GM12878 (cell line): ENCODE results near the gene SOST. TPM values are rescaled to one million over a fixed set of nuclear protein-coding genes. Genes with fewer than 3 reads are reported as not detected.

Experiments
- ATAC-seq: fragments of 200-7000 bp; cut with Tn5 transposase; 3 replicates; pipeline ENCODE4 v1.9.1; 2020; ENCODE audit warnings: mild to moderate bottlenecking, moderate library complexity
- BruUV-seq: library from RNA; stranded (reverse); fragments of 400-500 nt; replicated peaks from 2 replicates; lab custom pipeline; 2021; lab: Mats Ljungman, UMichigan
- CTCF ChIA-PET: fragments of 300-600 bp; sonication (Branson Sonifier 250); formaldehyde crosslinking; extraction: SDS; loops from one replicate; lab custom pipeline; 2021; ENCODE audit warnings: inconsistent platforms; lab: Yijun Ruan, JAX
- POLR2A ChIA-PET: fragments of 350-600 bp; formaldehyde crosslinking; extraction: SDS; loops from one replicate; lab custom pipeline; 2021; ENCODE audit warnings: inconsistent platforms; lab: Charles Lee
- RAD21 ChIA-PET: fragments of 300-600 bp; sonication (Branson Sonifier 250); formaldehyde crosslinking; loops from one replicate; lab custom pipeline; 2023; ENCODE audit warnings: antibody characterized with exemption; ENCODE audit not compliant: unreplicated experiment; lab: Charles Lee
- SMC1A ChIA-PET: fragments of 300-600 bp; sonication (Branson Sonifier 250); formaldehyde crosslinking; loops from one replicate; lab custom pipeline; 2023; ENCODE audit not compliant: unreplicated experiment, uncharacterized antibody; lab: Charles Lee
- DNase-seq: peaks from one replicate; pipeline ENCODE4 v3.0.0-alpha.2; 2011; ENCODE audit warnings: low read depth, low spot score
- FAIRE-seq: peaks from 3 replicates; lab custom pipeline; 2011; peaks lifted over from hg19 to GRCh38; lab: Jason Lieb, UNC
- H2AFZ ChIP-seq: 2 replicates; pipeline ENCODE4 v1.6.0; 2011; ENCODE audit warnings: low read depth, low read length, control low read depth; ENCODE audit not compliant: control insufficient read depth
- H3K27ac ChIP-seq: 2 replicates; pipeline ENCODE4 v1.5.1; 2011; ENCODE audit warnings: control low read depth; ENCODE audit not compliant: control insufficient read depth, insufficient read depth
- H3K27me3 ChIP-seq, 2 experiments: replicated peaks in 1 of 2; 2 replicates each; pipeline versions ENCODE4 v1.6.0 to v1.6.1; 2011; ENCODE audit warnings: low read length in 1 of 2; ENCODE audit not compliant: control insufficient read depth in 2 of 2, insufficient read depth in 2 of 2
- H3K36me3 ChIP-seq, 2 experiments: 2 replicates each; pipeline ENCODE4 v1.5.1; 2011; ENCODE audit warnings: low read length in 1 of 2; ENCODE audit not compliant: control insufficient read depth in 2 of 2, insufficient read depth in 2 of 2
- H3K4me1 ChIP-seq: 2 replicates; pipeline ENCODE4 v1.6.1; 2011; ENCODE audit warnings: mild to moderate bottlenecking, low read length, moderate library complexity, mixed read lengths; ENCODE audit not compliant: control insufficient read depth, insufficient read depth
- H3K4me2 ChIP-seq: 2 replicates; pipeline ENCODE4 v1.6.0; 2011; ENCODE audit warnings: control low read depth; ENCODE audit not compliant: control insufficient read depth, insufficient read depth
- H3K4me3 ChIP-seq: fragments of 200-600 bp; sonication (generic); 2 replicates; pipeline ENCODE4 v1.5.1; 2016
- H3K79me2 ChIP-seq: 2 replicates; pipeline ENCODE4 v1.6.0; 2011; ENCODE audit warnings: low read length; ENCODE audit not compliant: control insufficient read depth, insufficient read depth
- H3K9ac ChIP-seq: 2 replicates; pipeline ENCODE4 v1.8.0; 2011; ENCODE audit warnings: low read length, control low read depth, mixed read lengths; ENCODE audit not compliant: control insufficient read depth, insufficient read depth
- H3K9me3 ChIP-seq: replicated peaks from 3 replicates; pipeline ENCODE4 v1.5.1; 2011; ENCODE audit warnings: mild to moderate bottlenecking, low read length; ENCODE audit not compliant: control insufficient read depth, insufficient read depth
- H4K20me1 ChIP-seq: 2 replicates; pipeline ENCODE4 v1.6.0; 2011; ENCODE audit not compliant: control insufficient read depth, insufficient read depth
- BCL11A ChIP-seq: IDR thresholded peaks from 2 replicates; pipeline ENCODE4 v1.6.1; 2011; ENCODE audit warnings: low read depth, low read length
- CBX3 ChIP-seq: fragments of 200-600 bp; sonication (generic); IDR thresholded peaks from 2 replicates; pipeline ENCODE4 v1.6.1; 2016; ENCODE audit warnings: low read depth, borderline replicate concordance
- CHD1 ChIP-seq: IDR thresholded peaks from 2 replicates; pipeline ENCODE4 v1.6.1; 2012; ENCODE audit warnings: low read depth, low read length, improper control_type of control experiment
- CHD2 ChIP-seq: IDR thresholded peaks from 2 replicates; pipeline ENCODE4 v1.6.1; 2011; ENCODE audit warnings: low read depth, low read length, improper control_type of control experiment, borderline replicate concordance
- CREM ChIP-seq: IDR thresholded peaks from 2 replicates; pipeline ENCODE4 v1.6.1; 2014; ENCODE audit warnings: antibody characterized with exemption, low read depth
- E4F1 ChIP-seq: fragments of 450-650 bp; IDR thresholded peaks from 2 replicates; pipeline ENCODE4 v1.6.1; 2018; ENCODE audit warnings: borderline replicate concordance, mild to moderate bottlenecking; ENCODE audit not compliant: partially characterized antibody
- EGR1 ChIP-seq, 2 experiments: IDR thresholded peaks; 1 replicate in 1 of 2; 2 replicates in 1 of 2; pipeline ENCODE4 v1.6.1; 2011 to 2012; ENCODE audit warnings: low read depth in 2 of 2, low read length in 2 of 2, borderline replicate concordance in 1 of 2, mild to moderate bottlenecking in 1 of 2, moderate library complexity in 1 of 2
- FOXM1 ChIP-seq: IDR thresholded peaks from 2 replicates; pipeline ENCODE4 v1.6.1; 2012; ENCODE audit warnings: low read depth, mild to moderate bottlenecking, inconsistent platforms, low read length, moderate library complexity
- IRF5 ChIP-seq: fragments of 450-650 bp; IDR thresholded peaks from 2 replicates; pipeline ENCODE4 v1.6.1; 2017; ENCODE audit warnings: borderline replicate concordance
- MAX ChIP-seq: IDR thresholded peaks from 2 replicates; pipeline ENCODE4 v1.6.1; 2012; ENCODE audit warnings: low read depth, low read length, improper control_type of control experiment
- MTA3 ChIP-seq: IDR thresholded peaks from 2 replicates; pipeline ENCODE4 v1.6.1; 2012; ENCODE audit warnings: low read length, inconsistent platforms, borderline replicate concordance
- RUNX3 ChIP-seq: IDR thresholded peaks from 2 replicates; pipeline ENCODE4 v1.6.1; 2012; ENCODE audit warnings: low read length, inconsistent platforms
- SIX5 ChIP-seq: IDR thresholded peaks from 2 replicates; pipeline ENCODE4 v1.6.1; 2011; ENCODE audit warnings: mild to moderate bottlenecking, low read depth, low read length, moderate library complexity; ENCODE audit not compliant: severe bottlenecking
- SMC3 ChIP-seq: IDR thresholded peaks from 2 replicates; pipeline ENCODE4 v1.6.1; 2011; ENCODE audit warnings: low read length, improper control_type of control experiment, borderline replicate concordance
- STAT1 ChIP-seq: fragments of 450-650 bp; conservative IDR thresholded peaks from 2 replicates; pipeline ENCODE4 v1.6.1; 2014; ENCODE audit warnings: antibody characterized with exemption, mild to moderate bottlenecking
- ZNF207 ChIP-seq: fragments of 450-650 bp; IDR thresholded peaks from 2 replicates; pipeline ENCODE4 v1.6.1; 2014; ENCODE audit warnings: antibody characterized with exemption, mild to moderate bottlenecking, borderline replicate concordance
- ZNF687 ChIP-seq: fragments of 450-650 bp; IDR thresholded peaks from 2 replicates; pipeline ENCODE4 v1.6.1; 2017; ENCODE audit warnings: mild to moderate bottlenecking, moderate library complexity
- WGBS: methylation state at CpG from one replicate; pipeline ENCODE4 v1.1.6; 2016; ENCODE audit warnings: low lambda C conversion rate; ENCODE audit not compliant: insufficient replicate concordance, insufficient coverage; ENCODE audit errors: missing lambda C conversion rate; 5-methylcytosine and 5-hydroxymethylcytosine counted together
- in situ Hi-C: fragments of 300-500 bp; cut with MboI; formaldehyde crosslinking; loops from 9 replicates; pipeline ENCODE4 v1.14.3; 2018; ENCODE audit warnings: mixed read lengths
- intact Hi-C: fragments of 100-400 bp; cut with micrococcal nuclease; formaldehyde crosslinking; loops from one replicate; pipeline ENCODE4 v1.14.2; 2022; ENCODE audit not compliant: unreplicated experiment
- polyA plus RNA-seq, 11 experiments: library from polyadenylated mRNA; depleted of rRNA in 4 of 11; unstranded in 6 of 11; stranded (reverse) in 5 of 11; fragments of >200 nt; fragmentation: Nextera tagmentation in 4 of 11; fragmentation: Illumina TruSeq in 1 of 11; extraction: Ambion mirVana in 4 of 11; extraction: Trizol in 1 of 11; gene quantifications; 1 replicate in 1 of 11; 2 replicates in 10 of 11; pipeline versions ENCODE4 v1.2.1 to v1.2.3, GENCODE V29; 2011 to 2016; ENCODE audit warnings: inconsistent platforms in 2 of 11, missing spikeins in 2 of 11, low read depth in 1 of 11
- total RNA-seq, 4 experiments: library from RNA; depleted of rRNA in 3 of 4; stranded (reverse); fragments of >200 nt in 3 of 4; fragmentation: Illumina TruSeq in 1 of 4; extraction: Trizol in 1 of 4; gene quantifications; 2 replicates each; pipeline versions ENCODE4 v1.2.1 to v1.2.3, GENCODE V29; 2013 to 2021

SOST gene
- total and polyA plus RNA-seq, 10 of the 15 experiments (the other 5 are each of a cell fraction or from before 2014, with no cell fraction given): not detected

- TF ChIP-seq STAT1: no peak
- no peak for TF ChIP-seq BCL11A
- no peak for TF ChIP-seq CHD2
- no peak for TF ChIP-seq RUNX3
- TF ChIP-seq SMC3: no peak
- no peak for TF ChIP-seq CBX3
- no peak for TF ChIP-seq E4F1
- TF ChIP-seq, all 136 proteins: peak for 0
Measured at GRCh38 chr17:43740541-43740940, 18.1 kb downstream of the SOST start (continued).

GRCh38 chr17:43737722-43738121, 20.9 kb downstream of the SOST start:
- RAD21 ChIA-PET: no interaction called here
- Histone ChIP-seq H3K9me3 (no peaks in the 10 kb centered on the region; the same call in 2 of the 3 replicates), H2AFZ (no peak overlapping the region), H3K27ac (no peak overlapping the region), H3K4me1 (no peaks in the 10 kb centered on the region), H4K20me1 (no peaks in the 10 kb centered on the region), H3K79me2 (no peaks in the 10 kb centered on the region), H3K27me3 (peaks cover 0 to 4% of the 10 kb centered on the region in 2 experiments; a peak in 2 of 4 replicates), H3K9ac (no peak overlapping the region), H3K4me2 (no peak overlapping the region), H3K4me3 (no peak overlapping the region), H3K36me3 (no peaks in the 10 kb centered on the region)
- no peak for DNase-seq
- no TSS peak for BruUV-seq
- no peak for ATAC-seq
- POLR2A ChIA-PET: no interaction called here
- in situ Hi-C loops (no loop called here), intact Hi-C loops (no loop called here)
- TF ChIP-seq IRF5 (no peak), EGR1 (IDR thresholded peaks at IDR 0.05; ENCODE audit: borderline replicate concordance in 1 of 2, low read depth in 2 of 2, low read length in 2 of 2) (no peak), CHD1 (no peak), ZNF207 (no peak), MTA3 (no peak), CREM (no peak), FOXM1 (no peak), SIX5 (no peak), ZNF687 (no peak), MAX (no peak)
- CTCF ChIA-PET: interaction anchor here (1.0 kb wide), 1 partner anchor 44 kb away, joined by 3 read pairs; no protein-coding TSS in a partner anchor
- SMC1A ChIA-PET: no interaction called here
- no peak for FAIRE-seq
- WGBS: 16% methylated on average over 2 of the region's 2 CpGs
